IMR-90 (cell line): ENCODE measurements around the gene PTPRU.

Experiments
- BHLHE40 ChIP-seq: fragments of 150-350 bp; IDR thresholded peaks from 2 replicates; pipeline ENCODE4 v1.6.1; 2016; ENCODE audit warnings: mild to moderate bottlenecking, low read depth, low read length
- CEBPB ChIP-seq: IDR thresholded peaks from 2 replicates; pipeline ENCODE4 v1.6.1; 2012; ENCODE audit warnings: low read depth, low read length, improper control_type of control experiment
- CTCF ChIP-seq: conservative IDR thresholded peaks from 2 replicates; pipeline ENCODE4 v1.5.1; 2012; ENCODE audit warnings: mild to moderate bottlenecking, low read depth, low read length, improper control_type of control experiment
- MAZ ChIP-seq: IDR thresholded peaks from 2 replicates; pipeline ENCODE4 v1.6.1; 2012; ENCODE audit warnings: low read depth, mild to moderate bottlenecking, low read length, improper control_type of control experiment, moderate library complexity, borderline replicate concordance
- MXI1 ChIP-seq: IDR thresholded peaks from 2 replicates; pipeline ENCODE4 v1.6.1; 2012; ENCODE audit warnings: low read depth, mild to moderate bottlenecking, low read length, moderate library complexity, borderline replicate concordance
- POLR2A ChIP-seq: IDR thresholded peaks from 2 replicates; pipeline ENCODE4 v1.6.1; 2012; ENCODE audit warnings: mild to moderate bottlenecking, low read depth, low read length
- RFX5 ChIP-seq: IDR thresholded peaks from 2 replicates; pipeline ENCODE4 v1.8.0; 2012; ENCODE audit warnings: low read depth, mild to moderate bottlenecking, low read length, moderate library complexity
- SMC3 ChIP-seq: fragments of 150-350 bp; IDR thresholded peaks from 2 replicates; pipeline ENCODE4 v1.6.1; 2016; ENCODE audit warnings: low read depth, mild to moderate bottlenecking, antibody characterized with exemption, low read length, moderate library complexity
- USF2 ChIP-seq: fragments of 150-350 bp; IDR thresholded peaks from 2 replicates; pipeline ENCODE4 v1.6.1; 2017; ENCODE audit warnings: mild to moderate bottlenecking, antibody characterized with exemption, low read length, low read depth

GRCh38 chr1:29258976-29259801 lies 22.9 kb downstream of the PTPRU start:
- TF ChIP-seq CTCF (no peak), SMC3 (no peak), POLR2A (no peak), USF2 (no peak), RFX5 (no peak), MAZ (no peak), MXI1 (no peak), CEBPB (no peak), BHLHE40 (no peak)
